ENCODE results near the gene HNF4A. TPM values are rescaled to one million over a fixed set of nuclear protein-coding genes. Genes with fewer than 3 reads are reported as not detected.

The HNF4A gene
- total RNA-seq, 1 experiment from 2014 or later: 0.13 TPM

- Histone ChIP-seq H3K4me2 (no peak overlapping the region), H3K36me3 (ENCODE audit: low read depth) (no peaks in the 10 kb centered on the region), H2AFZ (no peak overlapping the region), H3K9me2 (ENCODE audit: insufficient read depth) (no peaks in the 10 kb centered on the region), H4K20me1 (ENCODE audit: insufficient read depth) (no peaks in the 10 kb centered on the region), H3K27me3 (ENCODE audit: insufficient read depth, low read depth) (no peaks in the 10 kb centered on the region), H3K4me1 (replicated peaks; ENCODE audit: insufficient read depth) (peaks cover 15% of the 10 kb centered on the region), H3F3A (ENCODE audit: insufficient read depth, low read depth) (0 out of 2 replicates have a peak, but pooled peaks cover 5% of the 10 kb centered on the region), H3K79me2 (ENCODE audit: low read depth) (no peaks in the 10 kb centered on the region), H3K9me3 (ENCODE audit: insufficient read depth, low read depth) (no peaks in the 10 kb centered on the region), H3K27ac (no peak overlapping the region), H3K4me3 (no peak overlapping the region)
- TF ChIP-seq EZH2 (IDR thresholded peaks at IDR 0.05; ENCODE audit: low read depth) (no peak), CTCF (conservative IDR thresholded peaks at IDR 0.05) (no peak)
- no TSS peak for BruUV-seq (replicated peaks)
- intact Hi-C loops (cut with micrococcal nuclease; ENCODE audit: unreplicated experiment): no loop called here
- CTCF ChIA-PET: no interaction called here
- DNase-seq: no peak
- POLR2A ChIA-PET (ENCODE audit: unreplicated experiment): no interaction called here
Measured at GRCh38 chr20:44445742-44446710, 90.5 kb downstream of the HNF4A start.

GRCh38 chr20:44447827-44448419, 92.4 kb downstream of the HNF4A start:
- Histone ChIP-seq H3K4me1 (replicated peaks; ENCODE audit: insufficient read depth) (peaks cover 6% of the 10 kb centered on the region), H3K36me3 (ENCODE audit: low read depth) (no peaks in the 10 kb centered on the region), H3F3A (ENCODE audit: insufficient read depth, low read depth) (0 out of 2 replicates have a peak, but pooled peaks cover 5% of the 10 kb centered on the region), H3K27me3 (ENCODE audit: insufficient read depth, low read depth) (no peaks in the 10 kb centered on the region), H3K9me3 (ENCODE audit: insufficient read depth, low read depth) (no peaks in the 10 kb centered on the region), H3K4me2 (no peak overlapping the region), H2AFZ (no peak overlapping the region), H4K20me1 (ENCODE audit: insufficient read depth) (no peaks in the 10 kb centered on the region), H3K27ac (no peak overlapping the region), H3K9me2 (ENCODE audit: insufficient read depth) (no peaks in the 10 kb centered on the region), H3K79me2 (ENCODE audit: low read depth) (no peaks in the 10 kb centered on the region), H3K4me3 (no peak overlapping the region)
- no peak for TF ChIP-seq CTCF (conservative IDR thresholded peaks at IDR 0.05)
- CTCF ChIA-PET: no interaction called here
- DNase-seq: no peak
- no TSS peak for BruUV-seq (replicated peaks)
- POLR2A ChIA-PET (ENCODE audit: unreplicated experiment): no interaction called here
- intact Hi-C loops (cut with micrococcal nuclease; ENCODE audit: unreplicated experiment): no loop called here

- Histone ChIP-seq H3K9me2 (ENCODE audit: insufficient read depth) (no peaks in the 10 kb centered on the region), H3K79me2 (ENCODE audit: low read depth) (no peaks in the 10 kb centered on the region), H3K9me3 (ENCODE audit: insufficient read depth, low read depth) (no peaks in the 10 kb centered on the region), H2AFZ (no peak overlapping the region), H3K4me3 (no peak overlapping the region), H3K27ac (no peak overlapping the region), H3K27me3 (ENCODE audit: insufficient read depth, low read depth) (no peaks in the 10 kb centered on the region), H3K4me1 (replicated peaks; ENCODE audit: insufficient read depth) (no peaks in the 10 kb centered on the region), H4K20me1 (ENCODE audit: insufficient read depth) (no peaks in the 10 kb centered on the region), H3K4me2 (no peak overlapping the region), H3K36me3 (ENCODE audit: low read depth) (no peaks in the 10 kb centered on the region), H3F3A (ENCODE audit: insufficient read depth, low read depth) (no peaks in the 10 kb centered on the region)
- intact Hi-C loops (cut with micrococcal nuclease; ENCODE audit: unreplicated experiment): no loop called here
- POLR2A ChIA-PET (ENCODE audit: unreplicated experiment): no interaction called here
- BruUV-seq (replicated peaks): no TSS peak
- CTCF ChIA-PET: no interaction called here
- no peak for TF ChIP-seq EZH2 (IDR thresholded peaks at IDR 0.05; ENCODE audit: low read depth)
- peak; percentile 54 for TF ChIP-seq CTCF (conservative IDR thresholded peaks at IDR 0.05)
- DNase-seq: no peak
Measured at GRCh38 chr20:44448753-44449546, 93.5 kb downstream of the HNF4A start.

All from PC-9 (cell line).